ENCODE results near the gene SPSB1.

DNA sequence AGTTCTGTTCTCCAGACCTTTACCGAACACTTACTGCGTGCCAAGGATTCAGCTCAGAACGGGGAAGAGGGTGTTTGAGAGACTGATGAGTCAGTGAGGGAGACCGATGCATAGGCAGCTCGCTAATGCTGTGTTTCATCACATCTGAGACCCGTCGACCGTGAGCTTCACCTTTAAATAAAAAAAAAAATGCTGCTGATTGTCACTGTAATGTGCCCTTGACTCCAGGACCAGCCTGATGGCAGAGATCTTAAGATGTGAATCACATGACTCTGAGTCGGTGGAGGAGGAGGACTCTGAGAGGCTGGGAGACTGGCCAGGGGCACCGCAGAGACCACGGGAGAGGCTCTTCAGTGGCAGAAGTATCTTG is 28.8 kb downstream of the SPSB1 start:
- TF ChIP-seq PREB (CRISPR knock-in tag; IDR thresholded peaks at IDR 0.05; ENCODE audit: borderline replicate concordance) = no peak
- TF ChIP-seq ZNF121 (CRISPR knock-in tag; IDR thresholded peaks at IDR 0.05) = no peak
- TF ChIP-seq IRF2 (CRISPR knock-in tag; IDR thresholded peaks at IDR 0.05; ENCODE audit: borderline replicate concordance, low read depth) = no peak
- TF ChIP-seq, protein P1, sequence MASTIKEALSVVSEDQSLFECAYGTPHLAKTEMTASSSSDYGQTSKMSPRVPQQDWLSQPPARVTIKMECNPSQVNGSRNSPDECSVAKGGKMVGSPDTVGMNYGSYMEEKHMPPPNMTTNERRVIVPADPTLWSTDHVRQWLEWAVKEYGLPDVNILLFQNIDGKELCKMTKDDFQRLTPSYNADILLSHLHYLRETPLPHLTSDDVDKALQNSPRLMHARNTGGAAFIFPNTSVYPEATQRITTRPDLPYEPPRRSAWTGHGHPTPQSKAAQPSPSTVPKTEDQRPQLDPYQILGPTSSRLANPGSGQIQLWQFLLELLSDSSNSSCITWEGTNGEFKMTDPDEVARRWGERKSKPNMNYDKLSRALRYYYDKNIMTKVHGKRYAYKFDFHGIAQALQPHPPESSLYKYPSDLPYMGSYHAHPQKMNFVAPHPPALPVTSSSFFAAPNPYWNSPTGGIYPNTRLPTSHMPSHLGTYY (CRISPR knock-in tag; IDR thresholded peaks at IDR 0.05) = no peak
- no peak for TF ChIP-seq CREB1 (CRISPR knock-in tag; IDR thresholded peaks at IDR 0.05)
- TF ChIP-seq RELA (CRISPR knock-in tag; IDR thresholded peaks at IDR 0.05; ENCODE audit: borderline replicate concordance) = no peak
- no peak for TF ChIP-seq MLX (CRISPR knock-in tag; IDR thresholded peaks at IDR 0.05)
- TF ChIP-seq, protein P2, sequence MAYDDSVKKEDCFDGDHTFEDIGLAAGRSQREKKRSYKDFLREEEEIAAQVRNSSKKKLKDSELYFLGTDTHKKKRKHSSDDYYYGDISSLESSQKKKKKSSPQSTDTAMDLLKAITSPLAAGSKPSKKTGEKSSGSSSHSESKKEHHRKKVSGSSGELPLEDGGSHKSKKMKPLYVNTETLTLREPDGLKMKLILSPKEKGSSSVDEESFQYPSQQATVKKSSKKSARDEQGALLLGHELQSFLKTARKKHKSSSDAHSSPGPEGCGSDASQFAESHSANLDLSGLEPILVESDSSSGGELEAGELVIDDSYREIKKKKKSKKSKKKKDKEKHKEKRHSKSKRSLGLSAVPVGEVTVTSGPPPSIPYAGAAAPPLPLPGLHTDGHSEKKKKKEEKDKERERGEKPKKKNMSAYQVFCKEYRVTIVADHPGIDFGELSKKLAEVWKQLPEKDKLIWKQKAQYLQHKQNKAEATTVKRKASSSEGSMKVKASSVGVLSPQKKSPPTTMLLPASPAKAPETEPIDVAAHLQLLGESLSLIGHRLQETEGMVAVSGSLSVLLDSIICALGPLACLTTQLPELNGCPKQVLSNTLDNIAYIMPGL (CRISPR knock-in tag; IDR thresholded peaks at IDR 0.05) = no peak
